Subcutaneous abdominal adipose tissue (tissue), 5 donors: Measurements from ENCODE around the gene CAMKK1.

Experiments used
- H3K27ac ChIP-seq: one replicate; pipeline ENCODE4 v1.7.0; 2013; ENCODE audit warnings: low read depth, mild to moderate bottlenecking, inconsistent platforms, low read length, moderate library complexity
- H3K27me3 ChIP-seq, 5 donors: one replicate each; pipeline ENCODE4 v1.7.0; 2013; ENCODE audit warnings: low read length in 5 of 5, inconsistent platforms in 1 of 5; ENCODE audit not compliant: control insufficient read depth in 5 of 5, insufficient read depth in 4 of 5
- H3K36me3 ChIP-seq, 5 donors: one replicate each; pipeline ENCODE4 v1.7.0; 2013; ENCODE audit warnings: low read length in 5 of 5; ENCODE audit not compliant: control insufficient read depth in 5 of 5, insufficient read depth in 5 of 5
- H3K4me1 ChIP-seq, 5 donors: one replicate each; pipeline ENCODE4 v1.7.0; 2013; ENCODE audit warnings: low read length in 5 of 5, mild to moderate bottlenecking in 3 of 5, moderate library complexity in 1 of 5; ENCODE audit not compliant: control insufficient read depth in 5 of 5, insufficient read depth in 5 of 5
- H3K4me3 ChIP-seq, 5 donors: one replicate each; pipeline ENCODE4 v1.7.0; 2013; ENCODE audit warnings: low read length in 5 of 5, low read depth in 1 of 5
- H3K9ac ChIP-seq, 5 donors: one replicate each; pipeline ENCODE4 v1.7.0; 2013; ENCODE audit warnings: low read length in 5 of 5, mild to moderate bottlenecking in 4 of 5, moderate library complexity in 3 of 5
- H3K9me3 ChIP-seq, 5 donors: one replicate each; pipeline ENCODE4 v1.7.0; 2013; ENCODE audit warnings: low read length in 5 of 5; ENCODE audit not compliant: control insufficient read depth in 5 of 5
- donor health status: healthy.
- donor health status: healthy.
- donor health status: healthy.
- donor health status: healthy.
- donor health status: healthy.

CAMKK1 gene

DNA sequence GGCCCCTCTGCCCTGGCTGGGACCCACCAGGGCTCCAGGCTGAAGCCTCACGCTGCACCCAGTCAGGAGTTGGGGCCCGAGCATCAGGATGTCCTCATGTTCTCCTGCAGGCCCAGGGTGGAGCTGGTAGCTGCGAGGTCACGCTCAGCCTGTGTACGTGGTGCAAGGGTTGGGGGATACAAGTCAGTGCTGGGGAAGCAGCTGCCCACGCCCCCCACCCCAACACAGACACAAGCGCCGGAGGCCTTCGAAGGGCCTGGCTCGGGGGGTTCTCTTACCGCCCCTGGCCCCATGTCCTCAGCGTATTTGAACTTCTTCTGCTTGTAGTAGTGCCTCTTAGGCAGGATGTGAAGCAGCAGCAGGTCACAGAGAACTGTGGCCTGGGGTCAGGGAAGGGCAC, 4.9 kb upstream of the CAMKK1 start:
- no peak overlapping the region for H3K4me3 ChIP-seq
- H3K9me3 ChIP-seq: no peaks in the 10 kb centered on the region
- H3K4me1 ChIP-seq: peaks cover 6 to 28% (median 25%) of the 10 kb centered on the region in 5 donors
- no peak overlapping the region for H3K9ac ChIP-seq
- H3K36me3 ChIP-seq: no peaks in the 10 kb centered on the region
- H3K27me3 ChIP-seq: no peaks in the 10 kb centered on the region
- no peak overlapping the region for H3K27ac ChIP-seq

DNA sequence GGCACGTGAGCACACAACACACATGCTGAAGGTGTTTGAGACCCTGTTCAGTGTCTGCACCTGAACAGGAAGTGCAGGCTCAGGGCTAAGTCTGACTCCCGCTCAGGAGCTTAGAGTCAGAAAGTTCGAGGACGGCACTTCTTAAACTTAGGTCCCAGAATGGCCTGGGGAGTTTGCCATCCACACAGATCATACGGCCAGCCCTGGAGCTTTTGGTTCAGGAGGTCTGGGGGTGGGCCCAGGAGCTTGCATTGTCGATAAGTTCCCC, 4.0 kb upstream of the CAMKK1 start:
- Histone ChIP-seq H3K4me1 (peaks cover 6 to 35% (median 33%) of the 10 kb centered on the region in 5 donors), H3K9ac (no peak overlapping the region), H3K27ac (no peak overlapping the region), H3K9me3 (no peaks in the 10 kb centered on the region), H3K27me3 (no peaks in the 10 kb centered on the region), H3K4me3 (no peak overlapping the region), H3K36me3 (no peaks in the 10 kb centered on the region)

DNA sequence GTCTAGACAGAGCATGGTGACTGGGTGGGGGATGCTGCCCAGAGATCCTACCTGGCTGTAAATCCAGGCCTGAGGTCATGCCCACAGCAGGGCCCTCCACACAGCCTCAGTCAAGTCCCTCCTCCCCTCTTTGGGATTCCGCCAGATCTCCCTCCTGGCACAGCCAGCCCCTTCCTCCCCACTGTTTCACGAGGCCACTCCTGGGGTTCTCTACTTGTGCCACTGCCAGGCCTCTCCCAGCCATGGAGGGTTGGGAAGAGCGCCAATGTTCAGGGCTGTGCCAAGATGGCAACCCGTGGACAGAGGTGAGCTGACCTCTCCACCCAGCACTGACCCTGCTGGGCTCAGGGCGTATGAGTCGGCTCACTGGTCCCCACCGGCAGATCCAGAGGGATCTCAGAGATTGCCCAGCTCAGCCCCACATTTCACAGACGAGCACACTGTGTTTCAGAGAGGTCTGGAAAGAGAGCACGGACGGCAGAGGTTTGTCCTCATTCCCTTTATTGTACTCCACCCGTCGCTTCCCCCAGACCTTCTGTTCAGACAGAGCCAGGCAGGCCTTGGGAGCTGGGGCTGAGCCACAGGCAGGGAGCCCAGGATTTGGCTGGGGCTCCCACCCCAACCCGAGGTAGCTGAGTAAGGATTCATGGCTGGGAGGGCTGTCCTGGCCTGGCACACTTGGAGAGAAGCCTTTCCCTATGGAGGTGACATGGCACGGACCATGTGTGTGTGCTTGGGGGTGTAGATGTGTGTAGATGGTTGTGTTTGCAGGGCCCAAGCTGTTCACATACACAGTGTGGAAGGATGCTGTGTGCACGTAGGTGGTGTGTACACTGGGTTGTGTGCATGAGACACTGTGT, 3.5 kb upstream of the CAMKK1 start:
- H3K36me3 ChIP-seq: no peaks in the 10 kb centered on the region
- H3K4me1 ChIP-seq: peaks cover 6 to 40% (median 39%) of the 10 kb centered on the region in 5 donors
- H3K9me3 ChIP-seq: no peaks in the 10 kb centered on the region
- no peaks in the 10 kb centered on the region for H3K27me3 ChIP-seq
- H3K4me3 ChIP-seq: no peak overlapping the region
- no peak overlapping the region for H3K9ac ChIP-seq
- no peak overlapping the region for H3K27ac ChIP-seq

DNA sequence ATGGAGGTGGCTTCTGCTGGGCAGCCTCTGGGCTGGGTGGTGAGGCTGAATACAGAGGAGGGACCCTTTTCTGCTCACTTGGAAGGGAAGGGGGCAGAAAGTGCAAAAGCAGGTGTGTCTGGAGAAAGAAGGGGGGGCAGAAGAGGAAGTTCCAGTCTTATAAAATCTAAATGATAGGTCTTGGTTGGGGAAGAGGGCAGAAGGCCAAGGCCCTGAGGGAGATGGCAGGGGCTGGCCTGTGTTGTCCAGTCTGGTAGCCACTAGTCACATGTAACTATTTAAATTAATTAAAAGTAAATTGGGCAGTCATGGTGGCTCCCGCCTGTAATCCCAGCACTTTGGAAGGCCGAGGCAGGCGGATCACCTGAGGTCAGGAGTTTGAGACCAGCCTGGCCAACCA, 2.5 kb upstream of the CAMKK1 start:
- peaks cover 0 to 2% (median 0%) of the 10 kb centered on the region in 5 donors for H3K27me3 ChIP-seq
- H3K4me3 ChIP-seq: no peak overlapping the region
- H3K9me3 ChIP-seq: no peaks in the 10 kb centered on the region
- H3K27ac ChIP-seq: peak overlapping the region; percentile 50
- no peak overlapping the region for H3K9ac ChIP-seq
- no peaks in the 10 kb centered on the region for H3K36me3 ChIP-seq
- peaks cover 6 to 50% (median 45%) of the 10 kb centered on the region in 5 donors for H3K4me1 ChIP-seq

DNA sequence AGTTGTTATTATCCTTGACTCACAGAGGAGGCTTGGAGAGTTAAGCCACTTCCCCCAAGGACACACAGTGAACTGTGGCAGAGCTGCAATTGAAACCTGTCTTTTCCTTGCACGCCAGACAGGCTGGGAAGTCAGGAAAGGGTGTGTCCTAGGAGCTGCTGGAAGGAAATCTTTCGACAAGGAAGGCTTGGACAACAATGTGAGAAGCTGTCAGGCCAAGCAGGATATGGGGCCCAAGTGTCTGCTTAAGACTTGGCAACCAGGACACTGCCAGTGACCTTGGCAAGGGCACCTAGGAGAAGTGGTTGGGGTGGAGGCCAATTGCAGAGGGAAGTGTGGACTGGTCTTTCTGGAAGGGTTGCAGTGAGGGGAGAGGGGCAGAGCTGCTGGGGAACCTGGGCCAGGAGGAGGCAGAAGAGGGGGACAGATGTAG, 2.1 kb upstream of the CAMKK1 start:
- H3K9me3 ChIP-seq: no peaks in the 10 kb centered on the region
- no peak overlapping the region for H3K9ac ChIP-seq
- H3K27ac ChIP-seq: peak overlapping the region; percentile 50
- no peak overlapping the region for H3K4me3 ChIP-seq
- H3K36me3 ChIP-seq: no peaks in the 10 kb centered on the region
- H3K4me1 ChIP-seq: peaks cover 6 to 54% (median 49%) of the 10 kb centered on the region in 5 donors
- peaks cover 0 to 6% (median 0%) of the 10 kb centered on the region in 5 donors for H3K27me3 ChIP-seq

DNA sequence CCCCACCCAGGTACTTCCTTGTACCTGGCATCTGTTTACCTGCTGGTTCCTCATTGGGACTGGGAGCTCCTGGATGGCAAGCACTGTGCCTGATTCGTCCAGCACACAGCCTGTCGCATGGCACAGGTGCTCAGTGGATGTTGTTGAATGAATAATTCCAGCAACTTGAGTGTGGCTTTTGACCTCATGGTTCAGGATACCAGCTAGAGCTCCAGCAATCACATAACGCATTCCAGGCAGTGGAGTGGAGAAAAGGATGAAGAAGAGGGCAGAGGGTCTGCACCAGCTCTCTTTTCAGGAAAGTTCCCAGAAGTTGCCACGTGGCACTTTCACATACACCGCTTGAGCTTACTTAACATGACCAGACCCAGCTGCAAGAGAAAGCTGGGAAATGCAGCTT, 1.3 kb upstream of the CAMKK1 start:
- Histone ChIP-seq H3K9ac (no peak overlapping the region), H3K4me1 (peaks cover 6 to 61% (median 55%) of the 10 kb centered on the region in 5 donors), H3K4me3 (peak overlapping the region in 2 of 5 donors; percentile 28 to 64), H3K27ac (peak overlapping the region; percentile 2), H3K9me3 (no peaks in the 10 kb centered on the region), H3K27me3 (peaks cover 0 to 6% (median 0%) of the 10 kb centered on the region in 5 donors), H3K36me3 (no peaks in the 10 kb centered on the region)

DNA sequence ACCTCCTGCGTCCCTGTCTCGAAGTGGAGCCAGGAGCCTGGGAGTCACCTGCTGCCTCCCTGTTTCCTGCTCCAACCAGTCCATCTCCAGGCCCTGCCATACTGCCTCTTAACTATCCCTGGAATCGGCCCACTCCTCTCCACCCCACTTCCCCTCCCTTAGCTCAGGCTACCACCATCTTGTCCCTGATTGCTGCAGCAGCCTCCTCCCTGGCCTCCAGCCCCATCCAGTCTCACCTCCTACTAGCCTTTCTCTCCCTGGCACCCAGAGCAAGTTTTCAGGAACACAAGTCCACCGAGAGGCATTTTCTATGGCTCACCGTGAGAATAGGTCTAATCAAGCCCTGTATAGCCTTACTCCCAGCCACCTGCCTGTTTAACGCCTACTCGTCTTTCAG, 865 bp upstream of the CAMKK1 start:
- peaks cover 0 to 6% (median 0%) of the 10 kb centered on the region in 5 donors for H3K27me3 ChIP-seq
- H3K27ac ChIP-seq: peak overlapping the region; percentile 23
- peaks cover 6 to 66% (median 60%) of the 10 kb centered on the region in 5 donors for H3K4me1 ChIP-seq
- peak overlapping the region; percentile 58 to 74 (median 66) for H3K4me3 ChIP-seq
- H3K9ac ChIP-seq: peak overlapping the region; percentile 8 to 72 (median 69)
- H3K9me3 ChIP-seq: no peaks in the 10 kb centered on the region
- H3K36me3 ChIP-seq: no peaks in the 10 kb centered on the region

DNA sequence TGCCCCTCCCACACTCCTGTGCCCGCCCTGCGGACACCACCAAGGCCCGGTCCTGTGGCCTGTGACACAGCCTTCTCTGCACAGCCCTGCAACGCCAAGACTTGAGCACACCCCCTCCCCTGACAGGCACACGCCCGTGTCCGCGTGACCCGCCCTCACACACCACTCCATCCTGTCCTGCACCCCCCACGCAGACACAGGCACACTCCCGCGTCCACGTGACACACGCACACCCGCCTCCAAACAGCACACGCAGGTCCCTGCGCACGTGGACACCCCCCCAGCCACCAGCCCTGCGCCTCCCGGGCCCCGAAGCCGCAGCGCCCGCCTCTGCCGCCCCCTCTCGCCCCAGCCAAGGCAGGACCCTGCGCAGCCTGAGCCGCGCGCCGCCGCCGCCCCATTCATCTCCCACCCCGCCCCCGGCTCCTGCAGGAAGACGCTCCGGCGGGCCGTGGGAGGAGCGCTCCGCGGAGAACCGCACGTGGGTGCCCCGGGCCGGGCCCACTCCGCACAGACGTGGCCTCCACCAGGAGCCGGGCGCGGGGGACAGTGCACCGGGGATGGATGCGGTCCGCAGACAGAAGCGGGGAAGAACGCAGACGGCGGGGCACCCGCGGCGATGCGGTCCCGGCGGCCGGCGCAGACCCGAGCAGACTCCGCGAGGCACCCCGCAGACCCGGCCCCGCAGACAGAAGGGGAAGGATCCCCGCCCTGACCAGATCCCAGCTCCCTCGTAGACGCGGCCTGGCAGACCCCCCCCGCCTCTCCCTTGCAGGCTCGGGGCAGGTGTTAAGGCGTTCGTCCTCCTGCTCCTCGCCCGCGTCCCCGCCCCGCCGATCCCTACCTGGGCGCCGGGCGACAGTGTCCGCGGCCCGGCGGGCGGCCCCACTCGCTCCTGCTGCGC, 506 bp downstream of the CAMKK1 start:
- Histone ChIP-seq H3K4me1 (peaks cover 6 to 78% (median 71%) of the 10 kb centered on the region in 5 donors), H3K27me3 (peaks cover 0 to 9% (median 0%) of the 10 kb centered on the region in 5 donors), H3K9me3 (no peaks in the 10 kb centered on the region), H3K27ac (no peak overlapping the region), H3K36me3 (no peaks in the 10 kb centered on the region), H3K9ac (peak overlapping the region in 3 of 5 donors; percentile 31 to 66 (median 64)), H3K4me3 (peak overlapping the region in 4 of 5 donors; percentile 47 to 71 (median 59))

DNA sequence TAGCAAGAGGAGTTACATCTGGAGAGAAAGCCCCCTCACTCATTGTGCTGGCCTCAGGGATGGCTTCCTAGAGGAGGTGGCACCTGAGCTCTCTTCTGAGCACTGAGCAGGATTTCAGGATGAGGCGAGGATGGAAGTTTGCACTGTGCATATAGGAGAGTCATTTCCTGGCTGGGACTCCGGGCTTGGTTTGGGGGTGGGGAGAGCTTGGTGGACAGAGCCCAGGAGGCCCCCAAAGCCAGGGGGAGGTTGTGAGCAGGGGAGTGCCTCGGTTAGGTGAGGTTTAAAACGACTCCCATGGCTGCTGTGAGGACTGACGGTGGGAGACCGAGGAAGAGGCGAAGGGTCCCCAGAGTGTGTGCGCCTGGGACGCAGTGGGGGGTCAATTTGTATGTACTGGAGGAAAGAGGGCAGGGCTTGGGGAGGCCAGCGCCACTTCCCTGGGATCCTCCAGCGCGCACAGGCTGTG, 1.2 kb downstream of the CAMKK1 start:
- Histone ChIP-seq H3K36me3 (no peaks in the 10 kb centered on the region), H3K27ac (no peak overlapping the region), H3K4me1 (peaks cover 6 to 85% (median 78%) of the 10 kb centered on the region in 5 donors), H3K4me3 (peak overlapping the region; percentile 9 to 71 (median 50)), H3K27me3 (peaks cover 0 to 13% (median 4%) of the 10 kb centered on the region in 5 donors), H3K9ac (peak overlapping the region in 1 of 5 donors; percentile 31), H3K9me3 (no peaks in the 10 kb centered on the region)

DNA sequence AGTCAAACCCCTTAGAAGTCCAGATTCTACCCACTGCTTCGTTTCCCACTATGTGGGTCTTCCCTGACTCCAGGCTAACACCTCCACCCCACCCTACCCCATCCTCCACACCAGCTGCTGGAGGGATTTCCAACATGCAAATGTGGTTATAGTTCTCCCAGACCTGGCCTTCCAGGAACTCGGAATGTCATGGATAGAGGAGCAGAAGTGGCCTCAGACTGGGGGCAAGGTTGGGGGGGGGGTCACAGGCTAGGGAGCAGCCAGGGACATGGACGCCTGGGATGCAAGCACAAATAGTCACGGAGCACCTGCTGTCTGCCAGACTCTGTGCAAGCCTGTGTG, 2.0 kb downstream of the CAMKK1 start:
- H3K4me3 ChIP-seq: no peak overlapping the region
- H3K9me3 ChIP-seq: no peaks in the 10 kb centered on the region
- peaks cover 0 to 15% (median 4%) of the 10 kb centered on the region in 5 donors for H3K27me3 ChIP-seq
- H3K4me1 ChIP-seq: peaks cover 6 to 88% (median 86%) of the 10 kb centered on the region in 5 donors
- H3K27ac ChIP-seq: no peak overlapping the region
- no peak overlapping the region for H3K9ac ChIP-seq
- H3K36me3 ChIP-seq: no peaks in the 10 kb centered on the region
